ENCODE results near the gene SHC3.

The SHC3 gene

GRCh38 chr9:88996921-88997235 is 181.7 kb downstream of the SHC3 start:
- DNase-seq, result no peak

GRCh38 chr9:88996046-88996920 is 182.3 kb downstream of the SHC3 start:
- DNase-seq, result no peak

- DNase-seq, result no peak
These were observed 183.0 kb downstream of the SHC3 start for GRCh38 chr9:88995627-88996026.

- DNase-seq, result no peak
These were observed 183.4 kb downstream of the SHC3 start for GRCh38 chr9:88995200-88995577.

- DNase-seq, result no peak
These were observed 184.0 kb downstream of the SHC3 start for GRCh38 chr9:88994469-88995199.

- no peak for DNase-seq
These were observed 184.7 kb downstream of the SHC3 start for GRCh38 chr9:88993871-88994460.

GRCh38 chr9:88993327-88993726 is 185.3 kb downstream of the SHC3 start:
- no peak for DNase-seq

GRCh38 chr9:88992556-88992955 is 186.1 kb downstream of the SHC3 start:
- DNase-seq, result no peak

- DNase-seq, result no peak
These were observed 187.3 kb downstream of the SHC3 start, which contains the start of gene S1PR3 for GRCh38 chr9:88991066-88992034. Gene S1PR3 (plus strand): TSS chr9:88991468. CDS start chr9:89001201, 9,733 bp downstream.

GRCh38 chr9:88990729-88991065 is 187.9 kb downstream of the SHC3 start:
- DNase-seq, result no peak

GRCh38 chr9:88990041-88990728 is 188.4 kb downstream of the SHC3 start:
- no peak for DNase-seq

GRCh38 chr9:88988796-88989641 is 189.6 kb downstream of the SHC3 start:
- no peak for DNase-seq

- no peak for DNase-seq
These were observed 191.0 kb downstream of the SHC3 start for GRCh38 chr9:88987661-88988060.

GRCh38 chr9:88986776-88987175 is 191.8 kb downstream of the SHC3 start:
- no peak for DNase-seq

GRCh38 chr9:88985616-88986015 is 193.0 kb downstream of the SHC3 start:
- DNase-seq, result no peak

- no peak for DNase-seq
These were observed 194.1 kb downstream of the SHC3 start for GRCh38 chr9:88984543-88984883.

GRCh38 chr9:88983865-88984542 is 194.6 kb downstream of the SHC3 start:
- DNase-seq, result no peak

- no peak for DNase-seq
These were observed 197.8 kb downstream of the SHC3 start for GRCh38 chr9:88980740-88981203.

GRCh38 chr9:88979791-88980190 is 198.8 kb downstream of the SHC3 start:
- DNase-seq, result no peak

- no peak for DNase-seq
These were observed 199.6 kb downstream of the SHC3 start for GRCh38 chr9:88979021-88979420.

GRCh38 chr9:88978034-88978433 is 200.6 kb downstream of the SHC3 start:
- no peak for DNase-seq
